Spleen (tissue), 11 donors: ENCODE measurements around the gene TIFAB. TPM values are rescaled to one million over a fixed set of nuclear protein-coding genes. Genes with fewer than 3 reads are reported as not detected.

ENCODE experiments used
- DNase-seq: peaks from one replicate; pipeline ENCODE4 v3.0.0-alpha.2; 2020
- H3K27ac ChIP-seq, 8 donors: fragments of 200-600 bp; sonication (generic) in 7 of 8; 1 replicate in 4 of 8; 2 replicates in 4 of 8; pipeline versions ENCODE4 v1.5.0 to v1.8.0; 2016 to 2021; ENCODE audit warnings: inconsistent platforms in 4 of 8, mild to moderate bottlenecking in 4 of 8, moderate library complexity in 1 of 8
- H3K27me3 ChIP-seq, 7 donors: fragments of 200-600 bp; sonication (generic) in 6 of 7; replicated peaks in 1 of 7; 1 replicate in 4 of 7; 2 replicates in 3 of 7; pipeline versions ENCODE4 v1.5.0 to v1.8.0; 2016 to 2021; ENCODE audit warnings: inconsistent platforms in 3 of 7, mild to moderate bottlenecking in 1 of 7
- H3K36me3 ChIP-seq, 6 donors: fragments of 200-600 bp; sonication (generic) in 5 of 6; 1 replicate in 4 of 6; 2 replicates in 2 of 6; pipeline versions ENCODE4 v1.5.0 to v1.8.0; 2016 to 2021; ENCODE audit warnings: inconsistent platforms in 2 of 6
- H3K4me1 ChIP-seq, 6 donors: fragments of 200-600 bp; sonication (generic) in 5 of 6; 1 replicate in 3 of 6; 2 replicates in 3 of 6; pipeline versions ENCODE4 v1.5.0 to v1.8.0; 2016 to 2021; ENCODE audit warnings: inconsistent platforms in 3 of 6
- H3K4me3 ChIP-seq, 8 donors: fragments of 200-600 bp; sonication (generic) in 7 of 8; 1 replicate in 4 of 8; 2 replicates in 4 of 8; pipeline versions ENCODE4 v1.5.0 to v1.8.0; 2016 to 2021; ENCODE audit warnings: inconsistent platforms in 4 of 8, mild to moderate bottlenecking in 4 of 8, moderate library complexity in 2 of 8
- H3K9me3 ChIP-seq, 8 donors: fragments of 200-600 bp; sonication (generic) in 7 of 8; 1 replicate in 4 of 8; 2 replicates in 4 of 8; pipeline versions ENCODE4 v1.5.0 to v1.8.0; 2016 to 2021; ENCODE audit warnings: inconsistent platforms in 4 of 8
- CTCF ChIP-seq, 11 experiments: fragments of 200-600 bp in 7 of 11; fragments of 450-650 bp in 4 of 11; sonication (generic) in 4 of 11; IDR thresholded peaks in 8 of 11; conservative IDR thresholded peaks in 3 of 11; 1 replicate in 7 of 11; 2 replicates in 4 of 11; pipeline versions ENCODE4 v1.4.0 to v1.8.0; 2016 to 2021; ENCODE audit warnings: antibody characterized with exemption in 11 of 11, inconsistent platforms in 4 of 11, mild to moderate bottlenecking in 1 of 11
- POLR2A ChIP-seq, 3 donors: fragments of 450-650 bp; IDR thresholded peaks; one replicate each; pipeline ENCODE4 v1.5.1; 2017; ENCODE audit warnings: antibody characterized with exemption in 3 of 3, mild to moderate bottlenecking in 1 of 3
- POLR2AphosphoS5 ChIP-seq, 3 donors: sonication (generic); formaldehyde crosslinking; IDR thresholded peaks; one replicate each; pipeline ENCODE4 v1.5.1; 2017; ENCODE audit warnings: antibody characterized with exemption in 3 of 3
- WGBS, 5 donors: extraction: QIAGEN DNeasy Blood & Tissue Kit in 3 of 5; methylation state at CpG; one replicate each; pipeline versions ENCODE4 v1.1.5 to v1.1.7; 2013 to 2018; 5-methylcytosine and 5-hydroxymethylcytosine counted together
- intact Hi-C: fragments of 100-400 bp; cut with DNase I; formaldehyde crosslinking; loops from one replicate; pipeline ENCODE4 v1.15.0; 2023; ENCODE audit warnings: low total_unique reads
- polyA plus RNA-seq, 3 donors: library from polyadenylated mRNA; stranded (reverse); fragments of 200-250 nt; gene quantifications; one replicate each; pipeline ENCODE4 v1.2.1, GENCODE V29; 2013
- total RNA-seq, 7 donors: library from RNA; depleted of rRNA in 3 of 7; stranded (reverse); fragments of >200 nt in 3 of 7; fragmentation: NEBNext Ultra II Directional in 4 of 7; extraction: Animal tissue kit (Norgen Biotek cat#: 25700) in 4 of 7; gene quantifications; one replicate each; pipeline versions ENCODE4 v1.1.0 to v1.2.1, GENCODE V29; 2016 to 2021
- donor health status: healthy with polysubstance abuse.
- donor health status: DM: no; HTN: no; CAD: no; lungs with moderate emphysema.
- donor health status: DM: no; HTN: no; CAD: no.
- donor health status: Bipolar disorder and iron deficiency.
- donor health status: healthy.
- donor health status: DM: no; HTN: no; CAD: no.
- donor health status: DM: yes; HTN: yes; CAD: no.

The TIFAB gene
- total and polyA plus RNA-seq, 10 donors, result 0.37 to 4.0 (median 1.1) TPM

DNA sequence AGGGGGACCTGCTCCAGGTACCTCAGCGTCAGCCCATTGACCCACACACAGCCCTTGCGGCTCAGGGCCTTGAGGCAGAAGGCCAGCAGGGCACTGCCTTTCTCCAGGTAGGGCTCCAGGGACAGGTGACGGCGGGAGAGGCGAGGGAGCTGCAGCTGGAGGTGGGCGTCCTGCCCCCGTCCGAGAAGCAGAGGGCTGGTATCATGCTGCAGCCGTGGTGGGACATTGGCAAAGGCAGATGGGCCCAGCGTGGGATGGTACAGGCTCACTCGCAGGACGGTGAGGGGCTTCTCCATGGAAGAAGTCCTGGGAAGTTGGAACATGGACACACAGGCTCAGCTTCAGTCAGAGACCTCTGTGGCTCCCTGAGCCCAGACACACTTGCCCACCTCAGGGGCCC is 2.5 kb downstream of the TIFAB start:
- 87 to 96% (median 93%) methylated on average over 2 to 12 of the region's 12 CpGs for WGBS, 5 donors
- TF ChIP-seq CTCF (IDR thresholded peaks at IDR 0.05 in 8 of 11, conservative IDR thresholded peaks at IDR 0.05 in 3 of 11) (no peak), POLR2A (IDR thresholded peaks at IDR 0.05) (no peak), POLR2AphosphoS5 (IDR thresholded peaks at IDR 0.05) (no peak)
- Histone ChIP-seq H3K27me3 (peaks cover 0 to 3% (median 0%) of the 10 kb centered on the region in 7 donors), H3K9me3 (no peaks in the 10 kb centered on the region), H3K4me1 (peaks cover 0 to 6% (median 0%) of the 10 kb centered on the region in 6 donors), H3K27ac (no peak overlapping the region), H3K36me3 (no peaks in the 10 kb centered on the region), H3K4me3 (no peak overlapping the region)
- intact Hi-C loops, result no loop called here
- peak; percentile 74 for DNase-seq

- DNase-seq, result no peak
- H3K4me1 ChIP-seq, result peaks cover 0 to 6% (median 0%) of the 10 kb centered on the region in 6 donors
- no peak overlapping the region for H3K4me3 ChIP-seq
- no peak overlapping the region for H3K27ac ChIP-seq
- no peak for TF ChIP-seq POLR2A (IDR thresholded peaks at IDR 0.05)
- no peak for TF ChIP-seq CTCF (IDR thresholded peaks at IDR 0.05 in 8 of 11, conservative IDR thresholded peaks at IDR 0.05 in 3 of 11)
- no peak for TF ChIP-seq POLR2AphosphoS5 (IDR thresholded peaks at IDR 0.05)
- H3K36me3 ChIP-seq, result no peaks in the 10 kb centered on the region
- no peaks in the 10 kb centered on the region for H3K9me3 ChIP-seq
- intact Hi-C loops, result no loop called here
- H3K27me3 ChIP-seq, result peaks cover 0 to 3% (median 0%) of the 10 kb centered on the region in 7 donors
- WGBS, 5 donors, result 74 to 87% (median 79%) methylated on average over 7 to 9 of the region's 9 CpGs
Observed at GRCh38 chr5:135448791-135449507, 3.2 kb downstream of the TIFAB start.

GRCh38 chr5:135448071-135448739 is 3.9 kb downstream of the TIFAB start:
- Histone ChIP-seq H3K27ac (no peak overlapping the region), H3K27me3 (peaks cover 0 to 3% (median 0%) of the 10 kb centered on the region in 7 donors), H3K36me3 (no peaks in the 10 kb centered on the region), H3K9me3 (no peaks in the 10 kb centered on the region), H3K4me1 (peaks cover 0 to 6% (median 0%) of the 10 kb centered on the region in 6 donors), H3K4me3 (no peak overlapping the region)
- DNase-seq, result no peak
- intact Hi-C loops, result no loop called here
- TF ChIP-seq POLR2AphosphoS5 (IDR thresholded peaks at IDR 0.05) (no peak), POLR2A (IDR thresholded peaks at IDR 0.05) (no peak), CTCF (IDR thresholded peaks at IDR 0.05 in 8 of 11, conservative IDR thresholded peaks at IDR 0.05 in 3 of 11) (no peak)
- WGBS, 5 donors, result 63 to 88% (median 77%) methylated on average over 9 of the region's 9 CpGs

GRCh38 chr5:135447298-135447929 is 4.7 kb downstream of the TIFAB start, which contains the start of gene DCANP1:
TSS of gene DCANP1 (minus strand) at chr5:135447348. CDS start at chr5:135447108, 240 bp downstream.
- peaks cover 0 to 3% (median 0%) of the 10 kb centered on the region in 7 donors for H3K27me3 ChIP-seq
- 79 to 89% (median 87%) methylated on average over 5 of the region's 5 CpGs for WGBS, 5 donors
- no peaks in the 10 kb centered on the region for H3K9me3 ChIP-seq
- H3K36me3 ChIP-seq, result no peaks in the 10 kb centered on the region
- no peak for TF ChIP-seq POLR2AphosphoS5 (IDR thresholded peaks at IDR 0.05)
- TF ChIP-seq POLR2A (IDR thresholded peaks at IDR 0.05), result no peak
- TF ChIP-seq CTCF (IDR thresholded peaks at IDR 0.05 in 8 of 11, conservative IDR thresholded peaks at IDR 0.05 in 3 of 11), result no peak
- H3K4me1 ChIP-seq, result peaks cover 0 to 6% (median 0%) of the 10 kb centered on the region in 6 donors
- no peak for DNase-seq
- intact Hi-C loops, result no loop called here
- no peak within 1 kb of the TSS for H3K4me3 ChIP-seq
- H3K27ac ChIP-seq, result no peak within 1 kb of the TSS
